Endodermal cell (in vitro differentiated cells): ENCODE results near the gene OR4N2. TPM values are rescaled to one million over a fixed set of nuclear protein-coding genes. Genes with fewer than 3 reads are reported as not detected.

Experiments
- DNase-seq: peaks from one replicate; pipeline ENCODE4 v3.0.0-alpha.2; 2017
- H3K27ac ChIP-seq: 2 replicates; pipeline ENCODE4 v1.5.1; 2013; ENCODE audit warnings: mild to moderate bottlenecking, low read depth, low read length, moderate library complexity
- H3K27me3 ChIP-seq: 2 replicates; pipeline ENCODE4 v1.6.1; 2013; ENCODE audit warnings: mild to moderate bottlenecking, low read length, moderate library complexity; ENCODE audit not compliant: insufficient read depth, control insufficient read depth, poor library complexity, severe bottlenecking
- H3K36me3 ChIP-seq: 2 replicates; pipeline ENCODE4 v1.7.0; 2013; ENCODE audit warnings: mild to moderate bottlenecking, low read length, moderate library complexity; ENCODE audit not compliant: control insufficient read depth, insufficient read depth
- H3K4me1 ChIP-seq: one replicate; pipeline ENCODE4 v1.7.0; 2013; ENCODE audit warnings: low read length; ENCODE audit not compliant: control insufficient read depth, insufficient read depth
- H3K4me3 ChIP-seq: 2 replicates; pipeline ENCODE4 v1.5.1; 2013; ENCODE audit warnings: mild to moderate bottlenecking, low read length, moderate library complexity
- H3K9ac ChIP-seq: 2 replicates; pipeline ENCODE4 v1.6.1; 2013; ENCODE audit warnings: mild to moderate bottlenecking, low read length, moderate library complexity; ENCODE audit not compliant: poor library complexity, severe bottlenecking; ENCODE audit errors: extremely low read depth
- H3K9me3 ChIP-seq: 2 replicates; pipeline ENCODE4 v1.6.1; 2013; ENCODE audit warnings: mild to moderate bottlenecking, low read length, moderate library complexity; ENCODE audit not compliant: control insufficient read depth
- H3K27ac Mint-ChIP-seq: 2 replicates; pipeline ENCODE4 v1.8.0; 2020; ENCODE audit warnings: mixed read lengths
- H3K27me3 Mint-ChIP-seq: 2 replicates; pipeline ENCODE4 v1.8.0; 2021; ENCODE audit warnings: mild to moderate bottlenecking, mixed read lengths; ENCODE audit not compliant: insufficient read depth
- H3K36me3 Mint-ChIP-seq: 2 replicates; pipeline ENCODE4 v1.8.0; 2020; ENCODE audit warnings: low read depth, mixed read lengths
- H3K4me1 Mint-ChIP-seq: 2 replicates; pipeline ENCODE4 v1.8.0; 2020; ENCODE audit warnings: mixed read lengths
- H3K4me3 Mint-ChIP-seq: 2 replicates; pipeline ENCODE4 v1.8.0; 2020; ENCODE audit warnings: mild to moderate bottlenecking, moderate library complexity, mixed read lengths
- H3K9me3 Mint-ChIP-seq: 2 replicates; pipeline ENCODE4 v1.8.0; 2020; ENCODE audit warnings: mild to moderate bottlenecking, mixed read lengths
- CTCF ChIP-seq: fragments of 200-600 bp; sonication (generic); conservative IDR thresholded peaks from 2 replicates; pipeline ENCODE4 v1.5.0; 2021; ENCODE audit warnings: antibody characterized with exemption, mild to moderate bottlenecking
- WGBS, 2 experiments: methylation state at CpG; one replicate each; pipeline versions ENCODE4 v1.1.5 to v1.1.7; 2013; ENCODE audit warnings: missing lambda C conversion rate in 2 of 2, mixed read lengths in 1 of 2; ENCODE audit not compliant: insufficient coverage in 1 of 2, insufficient read length in 1 of 2; 5-methylcytosine and 5-hydroxymethylcytosine counted together
- total RNA-seq, 2 donors: library from RNA; stranded (reverse); fragmentation: NEBNext Ultra II Directional in 1 of 2; extraction: Animal tissue kit (Norgen Biotek cat#: 25700) in 1 of 2; gene quantifications; 2 replicates in 1 of 2; 3 replicates in 1 of 2; pipeline ENCODE4 v1.2.1, GENCODE V29; 2021

The OR4N2 gene
- total RNA-seq, 2 donors from 2014 or later: not detected

- no peak for DNase-seq
- no peak overlapping the region for H3K27ac Mint-ChIP-seq
- Histone ChIP-seq H3K9ac (no peak overlapping the region), H3K4me1 (no peaks in the 10 kb centered on the region), H3K27ac (no peak overlapping the region), H3K27me3 (no peaks in the 10 kb centered on the region), H3K4me3 (no peak overlapping the region), H3K36me3 (no peaks in the 10 kb centered on the region), H3K9me3 (peaks cover 84% of the 10 kb centered on the region)
- H3K4me1 Mint-ChIP-seq: no peaks in the 10 kb centered on the region
- no peaks in the 10 kb centered on the region for H3K9me3 Mint-ChIP-seq
- TF ChIP-seq CTCF: no peak
- WGBS, 2 experiments: 58 to 68% methylated on average over 5 to 6 of the region's 6 CpGs
- H3K36me3 Mint-ChIP-seq: no peaks in the 10 kb centered on the region
- H3K27me3 Mint-ChIP-seq: no peaks in the 10 kb centered on the region
- H3K4me3 Mint-ChIP-seq: no peak overlapping the region
Observed at GRCh38 chr14:19873178-19873577, 69.6 kb downstream of the OR4N2 start.

- Mint-ChIP-seq H3K27ac (no peak within 1 kb of the TSS), H3K36me3 (no peaks in the 10 kb centered on the region), H3K4me3 (no peak within 1 kb of the TSS), H3K9me3 (peaks cover 15% of the 10 kb centered on the region), H3K4me1 (no peaks in the 10 kb centered on the region), H3K27me3 (no peaks in the 10 kb centered on the region)
- Histone ChIP-seq H3K9me3 (peaks cover 86% of the 10 kb centered on the region), H3K27me3 (no peaks in the 10 kb centered on the region), H3K4me1 (no peaks in the 10 kb centered on the region), H3K36me3 (no peaks in the 10 kb centered on the region), H3K27ac (no peak within 1 kb of the TSS), H3K4me3 (no peak within 1 kb of the TSS), H3K9ac (no peak within 1 kb of the TSS)
- TF ChIP-seq CTCF: no peak
- no peak for DNase-seq
- 79% methylated on average over 2 of the region's 2 CpGs; no CpG with 5 or more reads in 1 of the 2 experiments for WGBS, 2 experiments
Observed at GRCh38 chr14:19874842-19875241, 71.3 kb downstream of the OR4N2 start, which contains the start of gene OR4K2. TSS of gene OR4K2 (plus strand) at chr14:19875142. CDS start at chr14:19876268, 1,126 bp downstream.

- H3K9me3 Mint-ChIP-seq: peaks cover 46% of the 10 kb centered on the region
- TF ChIP-seq CTCF: peak; percentile 92
- H3K4me3 Mint-ChIP-seq: no peak overlapping the region
- H3K4me3 ChIP-seq: no peak overlapping the region
- H3K27me3 Mint-ChIP-seq: no peaks in the 10 kb centered on the region
- H3K4me1 ChIP-seq: no peaks in the 10 kb centered on the region
- no peaks in the 10 kb centered on the region for H3K36me3 ChIP-seq
- DNase-seq: no peak
- H3K9me3 ChIP-seq: peaks cover 89% of the 10 kb centered on the region
- no peaks in the 10 kb centered on the region for H3K27me3 ChIP-seq
- no peaks in the 10 kb centered on the region for H3K36me3 Mint-ChIP-seq
- no peak overlapping the region for H3K9ac ChIP-seq
- no peaks in the 10 kb centered on the region for H3K4me1 Mint-ChIP-seq
- H3K27ac Mint-ChIP-seq: no peak overlapping the region
- H3K27ac ChIP-seq: no peak overlapping the region
Observed at GRCh38 chr14:19878029-19878642, 74.6 kb downstream of the OR4N2 start.

Other genes with a start within 250 kb of the OR4N2 start
- gene OR11H2, start 89.9 kb upstream of the OR4N2 start, total RNA-seq: not detected
- gene OR4Q3, start 60.2 kb upstream of the OR4N2 start, total RNA-seq: not detected
- gene OR4M1, start 30.3 kb upstream of the OR4N2 start, total RNA-seq: not detected
- not detected for gene OR4K2, start 71.4 kb downstream of the OR4N2 start, total RNA-seq
- gene OR4K5, start 116.8 kb downstream of the OR4N2 start, total RNA-seq: not detected
- gene OR4K1, start 127.1 kb downstream of the OR4N2 start, total RNA-seq: not detected
- not detected for gene OR4K15, start 171.8 kb downstream of the OR4N2 start, total RNA-seq
- gene OR4Q2, start 198.4 kb downstream of the OR4N2 start, total RNA-seq: not detected
- not detected for gene OR4K14, start 215.5 kb downstream of the OR4N2 start, total RNA-seq
- gene OR4K13, start 232.3 kb downstream of the OR4N2 start, total RNA-seq: not detected